Spleen (tissue), 11 donors: ENCODE data around the gene TMEM114. TPM values are rescaled to one million over a fixed set of nuclear protein-coding genes. Genes with fewer than 3 reads are reported as not detected.

Experiments used
- DNase-seq: peaks from one replicate; pipeline ENCODE4 v3.0.0-alpha.2; 2020
- H3K27ac ChIP-seq, 8 donors: fragments of 200-600 bp; sonication (generic) in 7 of 8; 1 replicate in 4 of 8; 2 replicates in 4 of 8; pipeline versions ENCODE4 v1.5.0 to v1.8.0; 2016 to 2021; ENCODE audit warnings: inconsistent platforms in 4 of 8, mild to moderate bottlenecking in 4 of 8, moderate library complexity in 1 of 8
- H3K27me3 ChIP-seq, 7 donors: fragments of 200-600 bp; sonication (generic) in 6 of 7; replicated peaks in 1 of 7; 1 replicate in 4 of 7; 2 replicates in 3 of 7; pipeline versions ENCODE4 v1.5.0 to v1.8.0; 2016 to 2021; ENCODE audit warnings: inconsistent platforms in 3 of 7, mild to moderate bottlenecking in 1 of 7
- H3K36me3 ChIP-seq, 6 donors: fragments of 200-600 bp; sonication (generic) in 5 of 6; 1 replicate in 4 of 6; 2 replicates in 2 of 6; pipeline versions ENCODE4 v1.5.0 to v1.8.0; 2016 to 2021; ENCODE audit warnings: inconsistent platforms in 2 of 6
- H3K4me1 ChIP-seq, 6 donors: fragments of 200-600 bp; sonication (generic) in 5 of 6; 1 replicate in 3 of 6; 2 replicates in 3 of 6; pipeline versions ENCODE4 v1.5.0 to v1.8.0; 2016 to 2021; ENCODE audit warnings: inconsistent platforms in 3 of 6
- H3K4me3 ChIP-seq, 8 donors: fragments of 200-600 bp; sonication (generic) in 7 of 8; 1 replicate in 4 of 8; 2 replicates in 4 of 8; pipeline versions ENCODE4 v1.5.0 to v1.8.0; 2016 to 2021; ENCODE audit warnings: inconsistent platforms in 4 of 8, mild to moderate bottlenecking in 4 of 8, moderate library complexity in 2 of 8
- H3K9me3 ChIP-seq, 8 donors: fragments of 200-600 bp; sonication (generic) in 7 of 8; 1 replicate in 4 of 8; 2 replicates in 4 of 8; pipeline versions ENCODE4 v1.5.0 to v1.8.0; 2016 to 2021; ENCODE audit warnings: inconsistent platforms in 4 of 8
- POLR2A ChIP-seq, 3 donors: fragments of 450-650 bp; IDR thresholded peaks; one replicate each; pipeline ENCODE4 v1.5.1; 2017; ENCODE audit warnings: antibody characterized with exemption in 3 of 3, mild to moderate bottlenecking in 1 of 3
- POLR2AphosphoS5 ChIP-seq, 3 donors: sonication (generic); formaldehyde crosslinking; IDR thresholded peaks; one replicate each; pipeline ENCODE4 v1.5.1; 2017; ENCODE audit warnings: antibody characterized with exemption in 3 of 3
- WGBS, 5 donors: extraction: QIAGEN DNeasy Blood & Tissue Kit in 3 of 5; methylation state at CpG; one replicate each; pipeline versions ENCODE4 v1.1.5 to v1.1.7; 2013 to 2018; 5-methylcytosine and 5-hydroxymethylcytosine counted together
- intact Hi-C: fragments of 100-400 bp; cut with DNase I; formaldehyde crosslinking; loops from one replicate; pipeline ENCODE4 v1.15.0; 2023; ENCODE audit warnings: low total_unique reads
- polyA plus RNA-seq, 3 donors: library from polyadenylated mRNA; stranded (reverse); fragments of 200-250 nt; gene quantifications; one replicate each; pipeline ENCODE4 v1.2.1, GENCODE V29; 2013
- total RNA-seq, 7 donors: library from RNA; depleted of rRNA in 3 of 7; stranded (reverse); fragments of >200 nt in 3 of 7; fragmentation: NEBNext Ultra II Directional in 4 of 7; extraction: Animal tissue kit (Norgen Biotek cat#: 25700) in 4 of 7; gene quantifications; one replicate each; pipeline versions ENCODE4 v1.1.0 to v1.2.1, GENCODE V29; 2016 to 2021
- TF ChIP-seq, protein P1 (sequence below), 11 experiments: fragments of 200-600 bp in 7 of 11; fragments of 450-650 bp in 4 of 11; sonication (generic) in 4 of 11; IDR thresholded peaks in 8 of 11; conservative IDR thresholded peaks in 3 of 11; 1 replicate in 7 of 11; 2 replicates in 4 of 11; pipeline versions ENCODE4 v1.4.0 to v1.8.0; 2016 to 2021; ENCODE audit warnings: antibody characterized with exemption in 11 of 11, inconsistent platforms in 4 of 11, mild to moderate bottlenecking in 1 of 11
- donor health status: healthy with polysubstance abuse.
- donor health status: DM: no; HTN: no; CAD: no; lungs with moderate emphysema.
- donor health status: DM: no; HTN: no; CAD: no.
- donor health status: Bipolar disorder and iron deficiency.
- donor health status: healthy.
- donor health status: DM: no; HTN: no; CAD: no.
- donor health status: DM: yes; HTN: yes; CAD: no.

Gene TMEM114
- total and polyA plus RNA-seq, 10 donors, result not detected

DNA sequence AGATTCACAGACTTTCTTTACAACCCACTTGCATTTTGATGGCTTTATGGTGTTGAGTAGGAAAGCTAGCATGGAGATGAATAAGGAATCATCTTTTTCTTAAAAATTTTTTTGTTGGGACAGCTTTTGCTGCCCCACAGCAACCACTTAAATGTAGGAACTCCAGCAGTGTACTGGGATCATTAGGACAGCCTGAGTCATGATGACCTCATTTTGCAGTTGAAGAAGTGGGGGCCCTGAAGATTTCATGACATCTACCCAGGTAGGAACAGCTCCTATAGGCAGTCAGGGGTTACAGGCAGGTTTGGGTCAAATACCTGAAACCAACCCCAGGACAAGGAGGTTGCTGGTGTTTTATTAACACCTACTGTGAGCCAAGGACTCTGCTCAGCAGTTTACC is 33.3 kb upstream of the TMEM114 start:
- no peak for DNase-seq
- no peak overlapping the region for H3K4me3 ChIP-seq
- peaks cover 0 to 46% (median 34%) of the 10 kb centered on the region in 6 donors for H3K36me3 ChIP-seq
- no peaks in the 10 kb centered on the region for H3K9me3 ChIP-seq
- H3K27ac ChIP-seq, result no peak overlapping the region
- intact Hi-C loops, result no loop called here
- TF ChIP-seq POLR2AphosphoS5 (IDR thresholded peaks at IDR 0.05) (no peak), POLR2A (IDR thresholded peaks at IDR 0.05) (no peak)
- TF ChIP-seq, protein P1, sequence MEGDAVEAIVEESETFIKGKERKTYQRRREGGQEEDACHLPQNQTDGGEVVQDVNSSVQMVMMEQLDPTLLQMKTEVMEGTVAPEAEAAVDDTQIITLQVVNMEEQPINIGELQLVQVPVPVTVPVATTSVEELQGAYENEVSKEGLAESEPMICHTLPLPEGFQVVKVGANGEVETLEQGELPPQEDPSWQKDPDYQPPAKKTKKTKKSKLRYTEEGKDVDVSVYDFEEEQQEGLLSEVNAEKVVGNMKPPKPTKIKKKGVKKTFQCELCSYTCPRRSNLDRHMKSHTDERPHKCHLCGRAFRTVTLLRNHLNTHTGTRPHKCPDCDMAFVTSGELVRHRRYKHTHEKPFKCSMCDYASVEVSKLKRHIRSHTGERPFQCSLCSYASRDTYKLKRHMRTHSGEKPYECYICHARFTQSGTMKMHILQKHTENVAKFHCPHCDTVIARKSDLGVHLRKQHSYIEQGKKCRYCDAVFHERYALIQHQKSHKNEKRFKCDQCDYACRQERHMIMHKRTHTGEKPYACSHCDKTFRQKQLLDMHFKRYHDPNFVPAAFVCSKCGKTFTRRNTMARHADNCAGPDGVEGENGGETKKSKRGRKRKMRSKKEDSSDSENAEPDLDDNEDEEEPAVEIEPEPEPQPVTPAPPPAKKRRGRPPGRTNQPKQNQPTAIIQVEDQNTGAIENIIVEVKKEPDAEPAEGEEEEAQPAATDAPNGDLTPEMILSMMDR (IDR thresholded peaks at IDR 0.05 in 8 of 11, conservative IDR thresholded peaks at IDR 0.05 in 3 of 11), result no peak
- peaks cover 9 to 58% (median 27%) of the 10 kb centered on the region in 6 donors for H3K4me1 ChIP-seq
- peaks cover 0 to 10% (median 0%) of the 10 kb centered on the region in 7 donors for H3K27me3 ChIP-seq

DNA sequence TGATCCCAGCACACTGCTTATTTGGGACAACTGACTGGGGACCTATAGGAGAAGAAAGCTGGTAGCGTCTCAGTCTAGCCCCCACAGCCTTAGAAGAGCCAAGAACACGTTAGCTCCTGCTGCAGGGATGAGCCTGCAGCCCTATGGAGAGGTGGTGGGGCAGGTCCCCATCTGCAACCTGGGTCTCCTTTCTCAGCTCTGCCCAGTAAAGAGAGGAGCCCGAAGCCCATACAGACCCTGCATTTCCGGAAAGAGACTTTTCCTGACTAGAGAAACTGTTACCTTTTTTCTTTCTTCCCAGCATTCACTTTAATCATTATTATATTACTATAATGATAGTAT is 32.0 kb upstream of the TMEM114 start:
- Histone ChIP-seq H3K27me3 (peaks cover 0 to 12% (median 0%) of the 10 kb centered on the region in 7 donors), H3K4me3 (peak overlapping the region; percentile 51 to 94 (median 80)), H3K9me3 (no peaks in the 10 kb centered on the region), H3K4me1 (peaks cover 9 to 51% (median 24%) of the 10 kb centered on the region in 6 donors), H3K27ac (peak overlapping the region in 5 of 8 donors; percentile 84 to 93 (median 88)), H3K36me3 (peaks cover 0 to 33% (median 20%) of the 10 kb centered on the region in 6 donors)
- 5 to 9% (median 7%) methylated on average over 4 of the region's 4 CpGs for WGBS, 5 donors
- no peak for DNase-seq
- intact Hi-C loops, result no loop called here
- TF ChIP-seq, protein P1 (IDR thresholded peaks at IDR 0.05 in 8 of 11, conservative IDR thresholded peaks at IDR 0.05 in 3 of 11), result no peak
- TF ChIP-seq POLR2AphosphoS5 (IDR thresholded peaks at IDR 0.05) (no peak), POLR2A (IDR thresholded peaks at IDR 0.05) (no peak)

DNA sequence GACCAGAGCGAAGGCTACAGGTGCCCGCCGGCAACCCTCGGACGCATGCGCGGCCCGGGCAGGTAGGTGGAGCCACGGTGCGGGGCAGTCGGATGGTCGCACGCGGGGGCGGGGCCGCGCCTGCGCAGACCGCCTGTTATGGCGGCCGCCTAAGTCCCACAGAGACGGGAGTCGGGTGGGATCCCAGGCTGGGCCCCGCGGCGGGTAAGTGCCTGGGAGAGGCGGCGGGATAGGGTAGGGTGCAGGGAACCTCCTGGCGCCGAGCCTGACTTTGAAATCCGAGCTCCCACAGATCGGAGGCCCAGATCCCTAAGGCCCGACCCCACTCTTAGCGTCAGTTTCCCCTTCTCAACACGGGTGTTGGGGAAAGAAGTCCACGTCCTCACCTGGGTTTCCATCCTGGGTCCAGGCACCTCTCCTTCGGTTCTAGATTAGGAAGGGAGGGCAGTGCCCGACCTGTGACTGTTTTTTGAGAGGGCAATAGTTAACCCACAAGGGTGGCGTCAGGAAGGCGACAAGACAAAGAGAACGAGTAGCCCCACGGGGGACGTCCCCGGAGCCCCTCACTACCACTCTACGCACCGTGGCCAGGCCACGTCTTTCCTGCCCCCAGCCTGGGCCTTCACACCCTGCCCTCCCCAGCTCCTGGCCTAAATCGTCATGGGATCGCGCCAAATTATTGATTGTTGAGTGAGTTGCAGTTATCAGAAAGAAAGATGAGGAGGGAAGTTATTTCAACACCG is 31.4 kb upstream of the TMEM114 start, which contains the start of gene METTL22:
TSS of gene METTL22 (plus strand) at position 127 of the 743 bp plus-strand sequence. CDS start 3,968 bp downstream, outside the sequence.
- intact Hi-C loops, result no loop called here
- Histone ChIP-seq H3K27me3 (peaks cover 0 to 12% (median 0%) of the 10 kb centered on the region in 7 donors), H3K4me1 (peaks cover 9 to 46% (median 21%) of the 10 kb centered on the region in 6 donors), H3K36me3 (peaks cover 0 to 28% (median 15%) of the 10 kb centered on the region in 6 donors), H3K9me3 (no peaks in the 10 kb centered on the region), H3K27ac (peak within 1 kb of the TSS; percentile 79 to 93 (median 84)), H3K4me3 (peak within 1 kb of the TSS; percentile 51 to 94 (median 80))
- peak; percentile 97 for DNase-seq
- TF ChIP-seq POLR2A (IDR thresholded peaks at IDR 0.05), result peak in 2 of 3 donors; percentile 60 to 66
- peak; percentile 93 to 95 (median 94) for TF ChIP-seq POLR2AphosphoS5 (IDR thresholded peaks at IDR 0.05)
- TF ChIP-seq, protein P1 (IDR thresholded peaks at IDR 0.05 in 8 of 11, conservative IDR thresholded peaks at IDR 0.05 in 3 of 11), result peak in 2 of 11 experiments; percentile 16 to 21
- WGBS, 5 donors, result 0% methylated on average over 29 to 51 of the region's 51 CpGs

DNA sequence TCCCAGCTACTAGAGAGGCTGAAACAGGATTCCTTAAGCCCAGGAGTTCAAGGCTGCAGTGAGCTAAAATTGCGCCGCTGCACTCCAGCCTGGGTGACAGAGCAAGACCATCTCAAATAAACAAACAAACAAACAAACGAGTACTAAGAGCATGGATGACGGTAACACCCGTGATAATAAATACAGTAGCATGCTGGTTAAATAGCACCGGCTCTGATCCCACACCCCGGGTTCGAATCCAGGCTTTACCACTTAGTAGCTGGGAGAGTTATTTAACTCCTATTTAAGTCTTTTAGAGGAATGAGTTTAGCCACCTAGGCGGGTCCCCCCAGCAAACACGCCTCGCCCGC is 30.9 kb upstream of the TMEM114 start:
- no peaks in the 10 kb centered on the region for H3K9me3 ChIP-seq
- H3K4me3 ChIP-seq, result peak overlapping the region; percentile 51 to 94 (median 80)
- TF ChIP-seq, protein P1 (IDR thresholded peaks at IDR 0.05 in 8 of 11, conservative IDR thresholded peaks at IDR 0.05 in 3 of 11), result no peak
- H3K4me1 ChIP-seq, result peaks cover 9 to 46% (median 21%) of the 10 kb centered on the region in 6 donors
- 20 to 26% (median 20%) methylated on average over 8 to 12 of the region's 12 CpGs for WGBS, 5 donors
- H3K27ac ChIP-seq, result peak overlapping the region in 6 of 8 donors; percentile 79 to 93 (median 86)
- intact Hi-C loops, result no loop called here
- peaks cover 0 to 22% (median 9%) of the 10 kb centered on the region in 6 donors for H3K36me3 ChIP-seq
- peaks cover 0 to 12% (median 0%) of the 10 kb centered on the region in 7 donors for H3K27me3 ChIP-seq
- no peak for DNase-seq
